Neural cell (in vitro differentiated cells): ENCODE data around the gene ATP11A. TPM values are rescaled to one million over a fixed set of nuclear protein-coding genes. Genes with fewer than 3 reads are reported as not detected.

Source experiments
- H2AFZ ChIP-seq: fragments of 200-600, 300-800 bp; sonication (generic), shearing (Covaris generic); 2 replicates; pipeline ENCODE4 v1.6.0; 2014; ENCODE audit warnings: low read depth, mild to moderate bottlenecking, antibody characterized with exemption, low read length, moderate library complexity
- H3F3A ChIP-seq: fragments of 200-600 bp; shearing (Covaris generic); 2 replicates; pipeline ENCODE4 v1.6.1; 2016; ENCODE audit warnings: mild to moderate bottlenecking, moderate library complexity, mixed read lengths, antibody characterized with exemption, low read length; ENCODE audit not compliant: insufficient read depth, poor library complexity, severe bottlenecking
- H3K27ac ChIP-seq: fragments of 200-600, 300-800 bp; sonication (generic), shearing (Covaris generic); 2 replicates; pipeline ENCODE4 v1.5.1; 2014; ENCODE audit warnings: mild to moderate bottlenecking, low read length, moderate library complexity
- H3K27me3 ChIP-seq: fragments of 300-800, 200-600 bp; sonication (generic), shearing (Covaris generic); 2 replicates; pipeline ENCODE4 v1.6.0; 2014; ENCODE audit warnings: mild to moderate bottlenecking, low read depth, low read length, moderate library complexity; ENCODE audit not compliant: insufficient read depth
- H3K36me3 ChIP-seq: fragments of 300-800, 200-600 bp; sonication (generic), shearing (Covaris generic); 2 replicates; pipeline ENCODE4 v1.5.1; 2014; ENCODE audit warnings: mild to moderate bottlenecking, antibody characterized with exemption, low read length, moderate library complexity; ENCODE audit not compliant: insufficient read depth
- H3K4me2 ChIP-seq: fragments of 300-800, 200-600 bp; sonication (generic), shearing (Covaris generic); 2 replicates; pipeline ENCODE4 v1.6.0; 2014; ENCODE audit warnings: mild to moderate bottlenecking, low read length
- H3K4me3 ChIP-seq: fragments of 300-800, 200-600 bp; sonication (generic), shearing (Covaris generic); 2 replicates; pipeline ENCODE4 v1.5.1; 2014; ENCODE audit warnings: mild to moderate bottlenecking, low read length, moderate library complexity
- H3K79me2 ChIP-seq: fragments of 200-600 bp; shearing (Covaris generic); replicated peaks from 2 replicates; pipeline ENCODE4 v1.6.0; 2014; ENCODE audit warnings: mild to moderate bottlenecking, low read length, moderate library complexity; ENCODE audit not compliant: insufficient read depth
- H3K9ac ChIP-seq: fragments of 300-800, 200-600 bp; sonication (generic), shearing (Covaris generic); 2 replicates; pipeline ENCODE4 v1.6.1; 2016; ENCODE audit warnings: mild to moderate bottlenecking, low read length, mixed read lengths
- H3K9me2 ChIP-seq: fragments of 200-600 bp; shearing (Covaris generic); 2 replicates; pipeline ENCODE4 v1.6.1; 2016; ENCODE audit warnings: mild to moderate bottlenecking, low read length, mixed read lengths; ENCODE audit not compliant: insufficient read depth
- H3K9me3 ChIP-seq: fragments of 200-600, 300-800 bp; sonication (generic), shearing (Covaris generic); 2 replicates; pipeline ENCODE4 v1.6.1; 2016; ENCODE audit warnings: mild to moderate bottlenecking, mixed run types, low read length, moderate library complexity, mixed read lengths
- H4K20me1 ChIP-seq: fragments of 200-600 bp; shearing (Covaris generic); 2 replicates; pipeline ENCODE4 v1.6.1; 2016; ENCODE audit warnings: mild to moderate bottlenecking, mixed run types; ENCODE audit not compliant: insufficient read depth
- EP300 ChIP-seq: fragments of 450-650 bp; conservative IDR thresholded peaks from 2 replicates; pipeline ENCODE4 v1.6.1; 2014; ENCODE audit warnings: antibody characterized with exemption, mild to moderate bottlenecking, moderate library complexity; ENCODE audit not compliant: poor library complexity, severe bottlenecking
- EZH2 ChIP-seq: fragments of 200-600, 300-800 bp; shearing (Covaris generic), sonication (generic); IDR thresholded peaks from 2 replicates; pipeline ENCODE4 v1.6.1; 2014; ENCODE audit warnings: antibody characterized with exemption, low read length, borderline replicate concordance, mild to moderate bottlenecking; ENCODE audit not compliant: insufficient read depth, poor library complexity, severe bottlenecking
- MXI1 ChIP-seq: fragments of 450-650 bp; conservative IDR thresholded peaks from 2 replicates; pipeline ENCODE4 v1.6.1; 2014; ENCODE audit warnings: antibody characterized with exemption, mild to moderate bottlenecking; ENCODE audit not compliant: poor library complexity, severe bottlenecking
- POLR2AphosphoS5 ChIP-seq: IDR thresholded peaks from 2 replicates; pipeline ENCODE4 v1.6.1; 2012
- RAD21 ChIP-seq: fragments of 450-650 bp; conservative IDR thresholded peaks from 2 replicates; pipeline ENCODE4 v1.6.1; 2014; ENCODE audit warnings: antibody characterized with exemption, mild to moderate bottlenecking, moderate library complexity
- REST ChIP-seq: IDR thresholded peaks from 2 replicates; pipeline ENCODE4 v1.6.1; 2012; ENCODE audit warnings: borderline replicate concordance
- SMC3 ChIP-seq: fragments of 450-650 bp; conservative IDR thresholded peaks from 2 replicates; pipeline ENCODE4 v1.6.1; 2014; ENCODE audit warnings: antibody characterized with exemption, mild to moderate bottlenecking, moderate library complexity; ENCODE audit not compliant: poor library complexity
- TAF1 ChIP-seq: IDR thresholded peaks from 2 replicates; pipeline ENCODE4 v1.6.1; 2012; ENCODE audit warnings: low read depth
- polyA plus RNA-seq: library from polyadenylated mRNA; depleted of rRNA; stranded (reverse); fragments of >200 nt; gene quantifications from 2 replicates; pipeline ENCODE4 v1.2.3, GENCODE V29; 2014
- TF ChIP-seq, protein P1 (sequence below): fragments of 450-650 bp; IDR thresholded peaks from 2 replicates; pipeline ENCODE4 v1.5.1; 2014; ENCODE audit warnings: antibody characterized with exemption, mild to moderate bottlenecking, moderate library complexity; ENCODE audit not compliant: poor library complexity, severe bottlenecking

ATP11A gene
- polyA plus RNA-seq, 1 donor from 2014 or later: 3.0 TPM

GRCh38 chr13:112702986-112703379 is 13.1 kb downstream of the ATP11A start:
- Histone ChIP-seq H3K9me3 (no peaks in the 10 kb centered on the region), H4K20me1 (no peaks in the 10 kb centered on the region), H3K27me3 (no peaks in the 10 kb centered on the region), H3K4me2 (no peak overlapping the region), H3K36me3 (no peaks in the 10 kb centered on the region), H3K79me2 (peaks cover 3% of the 10 kb centered on the region), H3K9me2 (no peaks in the 10 kb centered on the region), H3F3A (no peaks in the 10 kb centered on the region), H2AFZ (no peak overlapping the region), H3K9ac (no peak overlapping the region), H3K27ac (no peak overlapping the region), H3K4me3 (no peak overlapping the region)
- TF ChIP-seq SMC3 (no peak), RAD21 (no peak), REST (no peak), MXI1 (no peak), EZH2 (no peak)

GRCh38 chr13:112703449-112704284 is 13.8 kb downstream of the ATP11A start:
- Histone ChIP-seq H3K9me3 (no peaks in the 10 kb centered on the region), H3K27ac (no peak overlapping the region), H3K4me2 (no peak overlapping the region), H2AFZ (no peak overlapping the region), H3K79me2 (peaks cover 3% of the 10 kb centered on the region), H3K36me3 (no peaks in the 10 kb centered on the region), H3K9ac (no peak overlapping the region), H4K20me1 (no peaks in the 10 kb centered on the region), H3K9me2 (no peaks in the 10 kb centered on the region), H3K27me3 (no peaks in the 10 kb centered on the region), H3F3A (no peaks in the 10 kb centered on the region), H3K4me3 (no peak overlapping the region)
- TF ChIP-seq POLR2AphosphoS5: no peak
- TF ChIP-seq REST: no peak
- TF ChIP-seq MXI1: no peak
- no peak for TF ChIP-seq EP300
- TF ChIP-seq SMC3: no peak
- no peak for TF ChIP-seq EZH2
- TF ChIP-seq, protein P1, sequence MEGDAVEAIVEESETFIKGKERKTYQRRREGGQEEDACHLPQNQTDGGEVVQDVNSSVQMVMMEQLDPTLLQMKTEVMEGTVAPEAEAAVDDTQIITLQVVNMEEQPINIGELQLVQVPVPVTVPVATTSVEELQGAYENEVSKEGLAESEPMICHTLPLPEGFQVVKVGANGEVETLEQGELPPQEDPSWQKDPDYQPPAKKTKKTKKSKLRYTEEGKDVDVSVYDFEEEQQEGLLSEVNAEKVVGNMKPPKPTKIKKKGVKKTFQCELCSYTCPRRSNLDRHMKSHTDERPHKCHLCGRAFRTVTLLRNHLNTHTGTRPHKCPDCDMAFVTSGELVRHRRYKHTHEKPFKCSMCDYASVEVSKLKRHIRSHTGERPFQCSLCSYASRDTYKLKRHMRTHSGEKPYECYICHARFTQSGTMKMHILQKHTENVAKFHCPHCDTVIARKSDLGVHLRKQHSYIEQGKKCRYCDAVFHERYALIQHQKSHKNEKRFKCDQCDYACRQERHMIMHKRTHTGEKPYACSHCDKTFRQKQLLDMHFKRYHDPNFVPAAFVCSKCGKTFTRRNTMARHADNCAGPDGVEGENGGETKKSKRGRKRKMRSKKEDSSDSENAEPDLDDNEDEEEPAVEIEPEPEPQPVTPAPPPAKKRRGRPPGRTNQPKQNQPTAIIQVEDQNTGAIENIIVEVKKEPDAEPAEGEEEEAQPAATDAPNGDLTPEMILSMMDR: no peak
- TF ChIP-seq RAD21: no peak
- no peak for TF ChIP-seq TAF1
